ENCODE data around the gene TNFSF13B.

DNA sequence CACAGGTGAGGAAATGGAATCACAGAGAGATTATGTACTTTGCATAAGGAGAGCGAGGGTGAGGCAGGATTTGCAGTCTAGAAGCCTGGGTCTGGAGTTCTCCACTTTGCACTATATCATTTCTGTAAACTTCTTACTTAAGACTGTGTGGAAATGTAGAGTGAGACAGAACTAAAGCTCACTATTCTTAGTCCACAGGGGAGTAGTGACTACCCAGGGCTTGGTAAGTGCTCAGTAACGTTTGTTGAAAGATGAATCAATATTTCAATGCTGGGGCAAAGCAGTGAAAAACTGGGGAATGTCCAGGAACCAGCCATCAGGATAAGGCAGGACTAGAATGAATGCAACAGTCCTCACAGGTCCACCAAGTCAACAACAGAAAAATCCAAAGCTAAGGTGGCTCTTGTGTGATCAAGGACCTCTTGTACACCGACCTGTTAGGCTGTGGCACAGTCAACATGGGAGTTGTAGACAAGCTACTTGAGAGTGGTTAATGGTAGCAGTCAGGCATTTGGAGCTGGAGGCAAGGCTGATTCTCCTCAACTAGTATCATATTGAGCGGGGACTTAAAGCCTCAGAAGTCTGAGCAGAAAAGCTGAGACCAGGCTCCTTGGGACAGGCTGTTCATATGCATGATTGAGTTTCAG lies 929 bp upstream of the TNFSF13B start:
- TF ChIP-seq, protein P1, sequence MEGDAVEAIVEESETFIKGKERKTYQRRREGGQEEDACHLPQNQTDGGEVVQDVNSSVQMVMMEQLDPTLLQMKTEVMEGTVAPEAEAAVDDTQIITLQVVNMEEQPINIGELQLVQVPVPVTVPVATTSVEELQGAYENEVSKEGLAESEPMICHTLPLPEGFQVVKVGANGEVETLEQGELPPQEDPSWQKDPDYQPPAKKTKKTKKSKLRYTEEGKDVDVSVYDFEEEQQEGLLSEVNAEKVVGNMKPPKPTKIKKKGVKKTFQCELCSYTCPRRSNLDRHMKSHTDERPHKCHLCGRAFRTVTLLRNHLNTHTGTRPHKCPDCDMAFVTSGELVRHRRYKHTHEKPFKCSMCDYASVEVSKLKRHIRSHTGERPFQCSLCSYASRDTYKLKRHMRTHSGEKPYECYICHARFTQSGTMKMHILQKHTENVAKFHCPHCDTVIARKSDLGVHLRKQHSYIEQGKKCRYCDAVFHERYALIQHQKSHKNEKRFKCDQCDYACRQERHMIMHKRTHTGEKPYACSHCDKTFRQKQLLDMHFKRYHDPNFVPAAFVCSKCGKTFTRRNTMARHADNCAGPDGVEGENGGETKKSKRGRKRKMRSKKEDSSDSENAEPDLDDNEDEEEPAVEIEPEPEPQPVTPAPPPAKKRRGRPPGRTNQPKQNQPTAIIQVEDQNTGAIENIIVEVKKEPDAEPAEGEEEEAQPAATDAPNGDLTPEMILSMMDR (IDR thresholded peaks at IDR 0.05; ENCODE audit: insufficient read depth, low read length, poor library complexity, severe bottlenecking): no peak
- no peak for TF ChIP-seq EZH2phosphoT487 (conservative IDR thresholded peaks at IDR 0.05; ENCODE audit: low read length)

Data from SU-DHL-6 (cell line).